Gastroesophageal sphincter (tissue), 4 donors: Measurements from ENCODE around the gene B4GALNT1. TPM values are rescaled to one million over a fixed set of nuclear protein-coding genes. Genes with fewer than 3 reads are reported as not detected.

Experiments used
- ATAC-seq: fragments of 150-250 bp; one replicate; pipeline ENCODE4 v1.9.1; 2016; ENCODE audit warnings: mild to moderate bottlenecking, moderate library complexity
- H3K27ac ChIP-seq, 4 donors: fragments of 200-600 bp; sonication (generic) in 3 of 4; 1 replicate in 3 of 4; 2 replicates in 1 of 4; pipeline ENCODE4 v1.5.1; 2016 to 2019
- H3K27me3 ChIP-seq: fragments of 200-600 bp; sonication (generic); one replicate; pipeline ENCODE4 v1.5.1; 2019
- H3K36me3 ChIP-seq, 2 donors: fragments of 200-600 bp; sonication (generic); one replicate each; pipeline ENCODE4 v1.5.1; 2019; ENCODE audit warnings: control low read depth in 1 of 2
- H3K4me1 ChIP-seq, 3 donors: fragments of 200-600 bp; sonication (generic); 1 replicate in 2 of 3; 2 replicates in 1 of 3; pipeline ENCODE4 v1.5.1; 2016 to 2019; ENCODE audit warnings: control low read depth in 2 of 3
- H3K4me3 ChIP-seq, 2 donors: fragments of 200-600 bp; sonication (generic); one replicate each; pipeline ENCODE4 v1.5.1; 2019; ENCODE audit warnings: mild to moderate bottlenecking in 1 of 2, moderate library complexity in 1 of 2
- H3K9me3 ChIP-seq, 3 donors: fragments of 200-600 bp; sonication (generic); one replicate each; pipeline ENCODE4 v1.5.1; 2017 to 2019; ENCODE audit warnings: control low read depth in 2 of 3
- CTCF ChIP-seq, 4 experiments: fragments of 200-600 bp in 2 of 4; fragments of 450-650 bp in 2 of 4; sonication (generic) in 1 of 4; IDR thresholded peaks; one replicate each; pipeline ENCODE4 v1.5.1; 2017 to 2019; ENCODE audit warnings: antibody characterized with exemption in 4 of 4, mild to moderate bottlenecking in 2 of 4, moderate library complexity in 2 of 4
- EP300 ChIP-seq: sonication (generic); formaldehyde crosslinking; IDR thresholded peaks from one replicate; pipeline ENCODE4 v1.6.1; 2017; ENCODE audit warnings: antibody characterized with exemption, mild to moderate bottlenecking
- POLR2A ChIP-seq, 2 donors: fragments of 450-650 bp; IDR thresholded peaks; one replicate each; pipeline ENCODE4 v1.6.1; 2017; ENCODE audit warnings: antibody characterized with exemption in 2 of 2, mild to moderate bottlenecking in 2 of 2, moderate library complexity in 1 of 2
- POLR2AphosphoS5 ChIP-seq: sonication (generic); formaldehyde crosslinking; IDR thresholded peaks from one replicate; pipeline ENCODE4 v1.6.1; 2017; ENCODE audit warnings: antibody characterized with exemption
- WGBS, 2 donors: methylation state at CpG; one replicate each; pipeline ENCODE4 v1.1.5; 2018; ENCODE audit warnings: low coverage in 1 of 2; 5-methylcytosine and 5-hydroxymethylcytosine counted together
- total RNA-seq, 4 donors: library from RNA; depleted of rRNA; stranded (reverse); fragments of >200 nt; gene quantifications; one replicate each; pipeline ENCODE4 v1.1.0, GENCODE V29; 2016

B4GALNT1 gene
- total RNA-seq, 4 donors from 2014 or later: 2.3 to 10.1 (median 5.0) TPM

- Histone ChIP-seq H3K27ac (no peak overlapping the region), H3K4me3 (no peak overlapping the region), H3K27me3 (peaks cover 52% of the 10 kb centered on the region), H3K36me3 (peaks cover 0 to 31% of the 10 kb centered on the region in 2 donors), H3K9me3 (no peaks in the 10 kb centered on the region), H3K4me1 (peaks cover 0 to 28% (median 7%) of the 10 kb centered on the region in 3 donors)
- no peak for TF ChIP-seq CTCF (IDR thresholded peaks at IDR 0.05)
- TF ChIP-seq POLR2A (IDR thresholded peaks at IDR 0.05): no peak
- TF ChIP-seq POLR2AphosphoS5: no peak
- no peak for TF ChIP-seq EP300
- 57 to 60% methylated on average over 1 to 10 of the region's 13 CpGs for WGBS, 2 donors
- ATAC-seq: no peak
Measured at GRCh38 chr12:57626111-57626920, 6.7 kb downstream of the B4GALNT1 start.

GRCh38 chr12:57625261-57626032, 7.6 kb downstream of the B4GALNT1 start:
- no peak overlapping the region for H3K4me3 ChIP-seq
- 64 to 75% methylated on average over 4 to 6 of the region's 12 CpGs for whole genome bisulfite sequencing, 2 donors
- no peak for ATAC-seq
- H3K27ac ChIP-seq: no peak overlapping the region
- peaks cover 0 to 31% of the 10 kb centered on the region in 2 donors for H3K36me3 ChIP-seq
- no peaks in the 10 kb centered on the region for H3K9me3 ChIP-seq
- peaks cover 52% of the 10 kb centered on the region for H3K27me3 ChIP-seq
- TF ChIP-seq POLR2AphosphoS5: no peak
- no peak for TF ChIP-seq POLR2A (IDR thresholded peaks at IDR 0.05)
- no peak for TF ChIP-seq EP300
- TF ChIP-seq CTCF (IDR thresholded peaks at IDR 0.05): no peak
- H3K4me1 ChIP-seq: peaks cover 0 to 36% (median 12%) of the 10 kb centered on the region in 3 donors

GRCh38 chr12:57624441-57625220, 8.4 kb downstream of the B4GALNT1 start:
- H3K4me3 ChIP-seq: no peak overlapping the region
- TF ChIP-seq POLR2AphosphoS5 (no peak), EP300 (no peak), CTCF (IDR thresholded peaks at IDR 0.05) (no peak), POLR2A (IDR thresholded peaks at IDR 0.05) (no peak)
- H3K9me3 ChIP-seq: no peaks in the 10 kb centered on the region
- 73 to 100% methylated on average over 1 to 3 of the region's 8 CpGs for WGBS, 2 donors
- no peak for ATAC-seq
- H3K27ac ChIP-seq: no peak overlapping the region
- peaks cover 58% of the 10 kb centered on the region for H3K27me3 ChIP-seq
- H3K36me3 ChIP-seq: peaks cover 0 to 31% of the 10 kb centered on the region in 2 donors
- H3K4me1 ChIP-seq: peaks cover 0 to 41% (median 12%) of the 10 kb centered on the region in 3 donors

- no peak overlapping the region for H3K27ac ChIP-seq
- H3K27me3 ChIP-seq: peaks cover 58% of the 10 kb centered on the region
- TF ChIP-seq POLR2A (IDR thresholded peaks at IDR 0.05): no peak
- no peak for TF ChIP-seq POLR2AphosphoS5
- no peak for TF ChIP-seq EP300
- TF ChIP-seq CTCF (IDR thresholded peaks at IDR 0.05): no peak
- peaks cover 0 to 31% of the 10 kb centered on the region in 2 donors for H3K36me3 ChIP-seq
- 65 to 67% methylated on average over 2 of the region's 5 CpGs for WGBS, 2 donors
- H3K4me3 ChIP-seq: no peak overlapping the region
- H3K4me1 ChIP-seq: peaks cover 0 to 44% (median 12%) of the 10 kb centered on the region in 3 donors
- H3K9me3 ChIP-seq: no peaks in the 10 kb centered on the region
- no peak for ATAC-seq
Measured at GRCh38 chr12:57623811-57624390, 9.1 kb downstream of the B4GALNT1 start.
